Measurements from ENCODE around the gene NUP42.
"Not testable (repeated sequence)": the region's sequence is repeated elsewhere in the genome, so short reads cannot be mapped to it uniquely, and the experiment has no call there.

DNA sequence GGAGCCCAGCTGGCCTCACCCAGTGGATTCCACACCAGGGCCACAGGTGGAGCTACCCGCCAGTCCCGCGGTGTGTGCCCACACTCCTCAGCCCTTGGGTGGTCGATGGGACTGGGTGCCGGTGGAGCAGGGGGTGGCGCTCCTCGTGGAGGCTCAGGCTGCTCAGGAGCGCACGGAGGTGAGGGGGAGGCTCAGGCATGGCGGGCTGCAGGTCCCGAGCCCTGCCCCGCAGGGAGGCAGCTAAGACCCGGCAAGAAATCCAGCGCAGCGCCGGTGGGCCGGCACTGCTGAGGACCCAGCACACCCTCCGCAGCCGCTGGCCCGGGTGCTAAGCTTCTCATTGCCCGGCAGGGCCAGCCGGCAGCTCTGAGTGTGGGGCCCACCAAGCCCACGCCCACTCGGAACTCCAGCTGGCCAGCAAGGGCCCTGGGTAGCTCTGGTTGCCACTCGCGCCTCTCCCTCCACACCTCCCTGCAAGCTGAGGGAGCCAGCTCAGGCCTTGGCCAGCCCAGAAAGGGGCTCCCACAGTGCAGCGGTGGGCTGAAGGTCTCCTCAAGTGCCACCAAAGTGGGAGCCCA, 11.9 kb downstream of the NUP42 start:
- TF ChIP-seq, protein P1, sequence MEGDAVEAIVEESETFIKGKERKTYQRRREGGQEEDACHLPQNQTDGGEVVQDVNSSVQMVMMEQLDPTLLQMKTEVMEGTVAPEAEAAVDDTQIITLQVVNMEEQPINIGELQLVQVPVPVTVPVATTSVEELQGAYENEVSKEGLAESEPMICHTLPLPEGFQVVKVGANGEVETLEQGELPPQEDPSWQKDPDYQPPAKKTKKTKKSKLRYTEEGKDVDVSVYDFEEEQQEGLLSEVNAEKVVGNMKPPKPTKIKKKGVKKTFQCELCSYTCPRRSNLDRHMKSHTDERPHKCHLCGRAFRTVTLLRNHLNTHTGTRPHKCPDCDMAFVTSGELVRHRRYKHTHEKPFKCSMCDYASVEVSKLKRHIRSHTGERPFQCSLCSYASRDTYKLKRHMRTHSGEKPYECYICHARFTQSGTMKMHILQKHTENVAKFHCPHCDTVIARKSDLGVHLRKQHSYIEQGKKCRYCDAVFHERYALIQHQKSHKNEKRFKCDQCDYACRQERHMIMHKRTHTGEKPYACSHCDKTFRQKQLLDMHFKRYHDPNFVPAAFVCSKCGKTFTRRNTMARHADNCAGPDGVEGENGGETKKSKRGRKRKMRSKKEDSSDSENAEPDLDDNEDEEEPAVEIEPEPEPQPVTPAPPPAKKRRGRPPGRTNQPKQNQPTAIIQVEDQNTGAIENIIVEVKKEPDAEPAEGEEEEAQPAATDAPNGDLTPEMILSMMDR (IDR thresholded peaks at IDR 0.05), result not testable (repeated sequence)
- TF ChIP-seq SIN3A (IDR thresholded peaks at IDR 0.05; ENCODE audit: borderline replicate concordance, insufficient read depth, low read depth, low read length); POLR2AphosphoS5 (IDR thresholded peaks at IDR 0.05; ENCODE audit: low read depth, low read length): not testable (repeated sequence)
